ENCODE measurements around the gene PANX1. TPM values are rescaled to one million over a fixed set of nuclear protein-coding genes. Genes with fewer than 3 reads are reported as not detected.

The PANX1 gene
- total RNA-seq, 3 donors from 2014 or later: 7.5 to 19.2 (median 9.0) TPM

DNA sequence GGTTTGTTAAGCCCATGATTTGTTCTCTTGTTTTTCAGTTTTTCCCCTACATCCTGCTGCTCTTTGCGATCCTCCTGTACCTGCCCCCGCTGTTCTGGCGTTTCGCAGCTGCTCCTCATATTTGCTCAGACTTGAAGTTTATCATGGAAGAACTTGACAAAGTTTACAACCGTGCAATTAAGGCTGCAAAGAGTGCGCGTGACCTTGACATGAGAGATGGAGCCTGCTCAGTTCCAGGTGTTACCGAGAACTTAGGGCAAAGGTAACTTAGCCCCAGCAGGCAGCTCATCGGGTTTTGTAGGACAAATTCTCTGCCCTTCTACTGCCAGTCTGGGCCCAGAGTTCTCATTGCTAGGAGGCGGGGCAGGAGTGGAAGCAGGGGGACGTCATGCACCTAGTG lies 49.7 kb downstream of the PANX1 start:
- Histone ChIP-seq H3K4me3 (no peak overlapping the region), H3K9me3 (no peaks in the 10 kb centered on the region), H3K36me3 (ENCODE audit: low read depth) (no peaks in the 10 kb centered on the region), H3K4me1 (ENCODE audit: low read depth) (no peaks in the 10 kb centered on the region)
- TF ChIP-seq, protein P1, sequence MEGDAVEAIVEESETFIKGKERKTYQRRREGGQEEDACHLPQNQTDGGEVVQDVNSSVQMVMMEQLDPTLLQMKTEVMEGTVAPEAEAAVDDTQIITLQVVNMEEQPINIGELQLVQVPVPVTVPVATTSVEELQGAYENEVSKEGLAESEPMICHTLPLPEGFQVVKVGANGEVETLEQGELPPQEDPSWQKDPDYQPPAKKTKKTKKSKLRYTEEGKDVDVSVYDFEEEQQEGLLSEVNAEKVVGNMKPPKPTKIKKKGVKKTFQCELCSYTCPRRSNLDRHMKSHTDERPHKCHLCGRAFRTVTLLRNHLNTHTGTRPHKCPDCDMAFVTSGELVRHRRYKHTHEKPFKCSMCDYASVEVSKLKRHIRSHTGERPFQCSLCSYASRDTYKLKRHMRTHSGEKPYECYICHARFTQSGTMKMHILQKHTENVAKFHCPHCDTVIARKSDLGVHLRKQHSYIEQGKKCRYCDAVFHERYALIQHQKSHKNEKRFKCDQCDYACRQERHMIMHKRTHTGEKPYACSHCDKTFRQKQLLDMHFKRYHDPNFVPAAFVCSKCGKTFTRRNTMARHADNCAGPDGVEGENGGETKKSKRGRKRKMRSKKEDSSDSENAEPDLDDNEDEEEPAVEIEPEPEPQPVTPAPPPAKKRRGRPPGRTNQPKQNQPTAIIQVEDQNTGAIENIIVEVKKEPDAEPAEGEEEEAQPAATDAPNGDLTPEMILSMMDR (IDR thresholded peaks at IDR 0.05): no peak
- DNase-seq (peak in 2 of 3 donors; percentile 59 to 70), ATAC-seq (peak; percentile 90)
- intact Hi-C loops (cut with DNase I, micrococcal nuclease): no loop called here

DNA sequence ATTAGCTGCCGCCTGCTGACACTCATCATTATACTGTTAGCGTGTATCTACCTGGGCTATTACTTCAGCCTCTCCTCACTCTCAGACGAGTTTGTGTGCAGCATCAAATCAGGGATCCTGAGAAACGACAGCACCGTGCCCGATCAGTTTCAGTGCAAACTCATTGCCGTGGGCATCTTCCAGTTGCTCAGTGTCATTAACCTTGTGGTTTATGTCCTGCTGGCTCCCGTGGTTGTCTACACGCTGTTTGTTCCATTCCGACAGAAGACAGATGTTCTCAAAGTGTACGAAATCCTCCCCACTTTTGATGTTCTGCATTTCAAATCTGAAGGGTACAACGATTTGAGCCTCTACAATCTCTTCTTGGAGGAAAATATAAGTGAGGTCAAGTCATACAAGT lies 51.1 kb downstream of the PANX1 start:
- no peak for ATAC-seq
- Histone ChIP-seq H3K9me3 (no peaks in the 10 kb centered on the region), H3K4me1 (ENCODE audit: low read depth) (no peaks in the 10 kb centered on the region), H3K4me3 (no peak overlapping the region), H3K36me3 (ENCODE audit: low read depth) (no peaks in the 10 kb centered on the region)
- DNase-seq: no peak
- TF ChIP-seq, protein P1 (IDR thresholded peaks at IDR 0.05): no peak
- intact Hi-C loops (cut with DNase I, micrococcal nuclease): no loop called here

DNA sequence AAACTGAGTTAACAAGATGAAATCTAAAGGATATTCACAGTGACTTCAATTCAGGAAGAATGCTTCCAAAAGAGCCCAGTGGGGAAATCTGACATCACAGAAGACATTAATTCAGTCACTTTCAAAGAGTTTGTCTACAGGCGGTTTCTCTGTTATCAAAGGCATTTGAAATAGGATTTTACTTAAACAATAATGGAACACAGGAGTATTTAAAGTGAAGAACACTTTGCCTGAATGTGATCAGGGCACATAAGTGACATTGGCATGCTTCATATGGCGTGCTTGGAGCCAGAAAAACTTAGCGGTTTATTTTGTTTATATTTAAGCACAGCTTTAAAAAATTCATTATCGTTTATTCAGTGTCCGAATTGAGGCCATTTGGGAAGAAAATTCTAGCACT lies 52.9 kb downstream of the PANX1 start:
- Histone ChIP-seq H3K4me1 (ENCODE audit: low read depth) (no peaks in the 10 kb centered on the region), H3K9me3 (no peaks in the 10 kb centered on the region), H3K36me3 (ENCODE audit: low read depth) (no peaks in the 10 kb centered on the region), H3K4me3 (no peak overlapping the region)
- ATAC-seq (no peak), DNase-seq (no peak)
- TF ChIP-seq, protein P1 (IDR thresholded peaks at IDR 0.05): no peak
- intact Hi-C loops (cut with DNase I, micrococcal nuclease): no loop called here

DNA sequence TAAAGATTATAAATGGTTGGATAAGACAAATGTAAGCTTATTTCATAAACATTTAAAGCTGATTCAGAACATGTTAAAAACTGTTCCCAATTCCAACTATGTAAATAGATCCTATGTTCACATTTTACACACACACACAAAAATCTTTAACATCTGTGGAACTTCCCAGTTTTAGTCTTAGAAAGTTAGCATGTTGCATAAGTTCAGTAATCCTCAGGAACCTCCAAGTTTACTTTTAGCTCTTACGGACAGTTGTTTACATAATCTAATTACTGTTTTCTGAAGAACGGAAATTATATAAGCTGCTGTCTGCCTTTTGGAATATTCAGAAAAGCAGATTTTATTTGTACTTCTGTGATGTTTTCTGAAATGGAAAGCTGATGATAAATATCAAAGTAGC lies 53.3 kb downstream of the PANX1 start:
- Histone ChIP-seq H3K9me3 (no peaks in the 10 kb centered on the region), H3K4me3 (no peak overlapping the region), H3K36me3 (ENCODE audit: low read depth) (no peaks in the 10 kb centered on the region), H3K4me1 (ENCODE audit: low read depth) (no peaks in the 10 kb centered on the region)
- intact Hi-C loops (cut with DNase I, micrococcal nuclease): no loop called here
- TF ChIP-seq, protein P1 (IDR thresholded peaks at IDR 0.05): no peak
- DNase-seq (no peak), ATAC-seq (no peak)

DNA sequence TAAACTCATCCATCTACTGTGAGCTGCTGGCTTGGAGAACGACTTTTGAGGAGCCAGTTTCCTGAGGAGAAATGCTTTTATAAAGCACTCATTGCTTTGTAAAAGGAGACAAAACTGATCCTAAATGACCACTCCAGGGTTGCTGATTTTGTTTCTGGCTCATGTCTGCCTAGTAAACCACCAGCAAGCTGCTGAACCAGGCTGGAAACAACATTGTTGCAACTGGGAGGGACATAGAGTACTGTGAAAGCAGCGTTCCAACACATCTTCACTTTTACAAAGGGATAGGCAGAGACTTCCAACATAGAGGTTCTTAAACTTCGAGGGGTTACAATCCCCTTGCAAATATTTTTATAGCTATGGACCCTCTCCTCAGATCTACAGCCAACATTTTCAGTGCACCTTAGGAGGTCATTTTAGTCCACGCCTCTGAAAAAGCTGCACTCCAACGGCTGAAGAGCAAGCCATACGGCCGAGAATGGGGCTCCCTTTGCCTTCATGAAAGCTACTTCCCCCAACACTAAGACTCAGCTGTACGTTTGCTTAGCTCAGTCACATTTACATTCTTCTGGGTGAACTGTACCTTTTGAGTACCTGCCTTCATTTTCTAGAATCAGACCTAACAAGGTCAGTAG lies 54.7 kb downstream of the PANX1 start:
- Histone ChIP-seq H3K36me3 (ENCODE audit: low read depth) (no peaks in the 10 kb centered on the region), H3K9me3 (no peaks in the 10 kb centered on the region), H3K4me3 (no peak overlapping the region), H3K4me1 (ENCODE audit: low read depth) (no peaks in the 10 kb centered on the region)
- TF ChIP-seq, protein P1 (IDR thresholded peaks at IDR 0.05): no peak
- DNase-seq: no peak
- no peak for ATAC-seq
- intact Hi-C loops (cut with DNase I, micrococcal nuclease): no loop called here

DNA sequence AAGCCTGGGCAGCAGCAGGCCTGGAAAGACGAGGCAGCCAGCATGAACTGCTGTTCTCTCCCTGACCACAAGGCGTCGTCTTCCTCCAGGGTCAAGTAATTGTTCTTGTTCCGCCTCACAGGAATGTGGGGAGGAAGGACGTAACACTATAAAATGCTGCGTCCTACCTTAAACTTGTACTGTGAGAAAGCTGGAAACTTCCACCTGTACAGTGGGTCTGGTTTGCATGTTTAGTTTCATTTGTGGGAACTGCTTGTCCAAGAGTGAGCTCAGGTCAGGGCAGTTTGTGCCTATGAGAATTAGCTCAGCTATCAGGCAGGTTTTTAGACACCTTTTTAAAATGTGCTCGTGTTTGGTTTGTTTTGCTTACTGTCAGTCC lies 55.2 kb downstream of the PANX1 start:
- peak; percentile 93 for ATAC-seq
- TF ChIP-seq, protein P1 (IDR thresholded peaks at IDR 0.05): peak; percentile 77
- Histone ChIP-seq H3K36me3 (ENCODE audit: low read depth) (no peaks in the 10 kb centered on the region), H3K4me1 (ENCODE audit: low read depth) (no peaks in the 10 kb centered on the region), H3K9me3 (no peaks in the 10 kb centered on the region), H3K4me3 (no peak overlapping the region)
- DNase-seq: peak in 2 of 3 donors; percentile 75 to 82
- intact Hi-C loops (cut with DNase I, micrococcal nuclease): no loop called here
